K562 (cell line): Measurements from ENCODE around the gene CLP1. TPM values are rescaled to one million over a fixed set of nuclear protein-coding genes. Genes with fewer than 3 reads are reported as not detected.

Experiments used
- ARNT ChIP-seq, 2 experiments: fragments of 450-650 bp; IDR thresholded peaks; 2 replicates each; pipeline ENCODE4 v1.6.1; 2016; ENCODE audit warnings: mild to moderate bottlenecking in 1 of 2
- CHAMP1 ChIP-seq: fragments of 450-650 bp; IDR thresholded peaks from 2 replicates; pipeline ENCODE4 v1.6.1; 2016; ENCODE audit warnings: mild to moderate bottlenecking
- ETV1 ChIP-seq: fragments of 450-650 bp; conservative IDR thresholded peaks from 2 replicates; pipeline ENCODE4 v1.6.1; 2016; ENCODE audit warnings: missing genetic modification characterization, control low read depth, low read depth, missing compliant biosample characterization
- FOXK1 ChIP-seq: sonication (generic); formaldehyde crosslinking; IDR thresholded peaks from 2 replicates; pipeline ENCODE4 v1.8.0; 2022; ENCODE audit warnings: missing genetic modification reagents, mild to moderate bottlenecking, borderline replicate concordance
- GTF2B ChIP-seq: IDR thresholded peaks from 2 replicates; pipeline ENCODE4 v1.6.1; 2011; ENCODE audit not compliant: insufficient read length; ENCODE audit errors: extremely low read depth
- HNRNPL ChIP-seq: fragments of 200-400 bp; formaldehyde crosslinking; IDR thresholded peaks from 2 replicates; pipeline ENCODE4 v1.6.1; 2017; ENCODE audit warnings: low read depth, mild to moderate bottlenecking, low read length
- MBD1 ChIP-seq: fragments of 250-450 bp; sonication (Bioruptor Pico); IDR thresholded peaks from 2 replicates; pipeline ENCODE4 v1.8.0; 2022; ENCODE audit warnings: inconsistent platforms
- NR2C1 ChIP-seq, 2 experiments: fragments of 450-650 bp; IDR thresholded peaks; 2 replicates each; pipeline ENCODE4 v1.6.1; 2017; ENCODE audit warnings: mild to moderate bottlenecking in 2 of 2, antibody characterized with exemption in 1 of 2, inconsistent platforms in 1 of 2, missing compliant biosample characterization in 1 of 2, missing genetic modification characterization in 1 of 2
- NUFIP1 ChIP-seq: fragments of 450-650 bp; IDR thresholded peaks from 2 replicates; pipeline ENCODE4 v1.6.1; 2018; ENCODE audit not compliant: partially characterized antibody
- SMAD4 ChIP-seq: fragments of 250-450 bp; sonication (Bioruptor Pico); conservative IDR thresholded peaks from 2 replicates; pipeline ENCODE4 v1.8.0; 2021; ENCODE audit warnings: inconsistent platforms, mild to moderate bottlenecking, moderate library complexity
- ZBTB5 ChIP-seq: fragments of 450-650 bp; IDR thresholded peaks from 2 replicates; pipeline ENCODE4 v1.6.1; 2017; ENCODE audit warnings: antibody characterized with exemption
- ZNF280A ChIP-seq: fragments of 450-650 bp; IDR thresholded peaks from 2 replicates; pipeline ENCODE4 v1.6.1; 2018; ENCODE audit warnings: mild to moderate bottlenecking, low read depth; ENCODE audit not compliant: partially characterized antibody
- ZNF561 ChIP-seq: fragments of 450-650 bp; formaldehyde crosslinking; conservative IDR thresholded peaks from 2 replicates; pipeline ENCODE4 v1.4.0; 2020; ENCODE audit warnings: mild to moderate bottlenecking, moderate library complexity
- ZNF639 ChIP-seq, 2 experiments: fragments of 200-800 bp in 1 of 2; sonication (Bioruptor generic) in 1 of 2; sonication (generic) in 1 of 2; formaldehyde crosslinking in 1 of 2; IDR thresholded peaks in 1 of 2; conservative IDR thresholded peaks in 1 of 2; 2 replicates each; pipeline versions ENCODE4 v1.5.0 to v1.6.1; 2016 to 2020; ENCODE audit warnings: missing compliant biosample characterization in 1 of 2, missing genetic modification characterization in 1 of 2, missing genetic modification reagents in 1 of 2
- ZNF76 ChIP-seq: fragments of 250-450 bp; sonication (Bioruptor Pico); IDR thresholded peaks from 2 replicates; pipeline ENCODE4 v1.4.0; 2020; ENCODE audit warnings: mild to moderate bottlenecking, moderate library complexity, borderline replicate concordance
- polyA plus RNA-seq, 8 experiments: library from polyadenylated mRNA; depleted of rRNA in 4 of 8; stranded (reverse) in 5 of 8; unstranded in 3 of 8; fragments of >200 nt; fragmentation: Nextera tagmentation in 2 of 8; fragmentation: Illumina TruSeq in 1 of 8; extraction: Ambion mirVana in 2 of 8; extraction: Trizol in 1 of 8; gene quantifications; 2 replicates each; pipeline versions ENCODE4 v1.2.1 to v1.2.3, GENCODE V29; 2011 to 2014; ENCODE audit warnings: inconsistent platforms in 1 of 8, missing spikeins in 1 of 8
- total RNA-seq, 7 experiments: library from RNA; depleted of rRNA in 6 of 7; stranded (reverse); fragments of >200 nt in 6 of 7; fragmentation: Illumina TruSeq in 2 of 7; extraction: Trizol in 2 of 7; gene quantifications; 2 replicates each; pipeline versions ENCODE4 v1.2.1 to v1.2.3, GENCODE V29; 2011 to 2021; ENCODE audit warnings: low replicate concordance in 1 of 7

Gene CLP1
- total and polyA plus RNA-seq, 9 of the 15 experiments (the other 6 are each of a cell fraction or from before 2014, with no cell fraction given): 19.1 to 46.2 (median 27.8) TPM

GRCh38 chr11:57667736-57668433, 10.3 kb downstream of the CLP1 start, which contains the start of gene ZDHHC5 (continued):
- TF ChIP-seq ETV1 (tag) (peak; percentile 61), MBD1 (CRISPR knock-in tag) (no peak), ZBTB5 (no peak), FOXK1 (CRISPR knock-in tag) (no peak), NR2C1 (IDR thresholded peaks at IDR 0.05) (no peak), NR2C1 (tag; IDR thresholded peaks at IDR 0.05) (peak; percentile 57; the same call in 1 of the 2 replicates), ZNF280A (no peak), ZNF639 (CRISPR knock-in tag; conservative IDR thresholded peaks at IDR 0.05 in 1 of 2, IDR thresholded peaks at IDR 0.05 in 1 of 2) (peak in 1 of 2 experiments; percentile 100; a peak in 2 of 4 replicates), HNRNPL (peak; percentile 89; the same call in 1 of the 2 replicates), CHAMP1 (no peak), ARNT (IDR thresholded peaks at IDR 0.05) (no peak), ZNF76 (CRISPR knock-in tag) (0 out of 2 replicates have a peak, but pooled peaks have one; percentile 22), NUFIP1 (no peak), GTF2B (no peak), SMAD4 (CRISPR knock-in tag) (peak; percentile 86), ZNF561 (CRISPR knock-in tag) (0 out of 2 replicates have a peak, but pooled peaks have one; percentile 22)
